CD14-positive monocyte (primary cell): ENCODE measurements around the gene INPP4A. TPM values are rescaled to one million over a fixed set of nuclear protein-coding genes. Genes with fewer than 3 reads are reported as not detected.

Source experiments
- DNase-seq, 3 donors: peaks; one replicate each; pipeline ENCODE4 v3.0.0-alpha.2; 2011 to 2022
- H2AFZ ChIP-seq: 2 replicates; pipeline ENCODE4 v1.6.0; 2012; ENCODE audit warnings: mild to moderate bottlenecking, low read depth, low read length, inconsistent platforms; ENCODE audit not compliant: insufficient read depth, poor library complexity, severe bottlenecking
- H3K27ac ChIP-seq, 2 donors: 1 replicate in 1 of 2; 2 replicates in 1 of 2; pipeline ENCODE4 v1.5.1; 2012 to 2013; ENCODE audit warnings: low read length in 2 of 2, control low read depth in 1 of 2, inconsistent platforms in 1 of 2, low read depth in 1 of 2, mild to moderate bottlenecking in 1 of 2
- H3K27me3 ChIP-seq, 2 donors: one replicate each; pipeline versions ENCODE4 v1.6.0 to v1.6.1; 2011 to 2013; ENCODE audit warnings: low read length in 2 of 2; ENCODE audit not compliant: control insufficient read depth in 2 of 2, insufficient read depth in 2 of 2
- H3K36me3 ChIP-seq, 2 donors: replicated peaks in 1 of 2; 1 replicate in 1 of 2; 2 replicates in 1 of 2; pipeline versions ENCODE4 v1.5.1 to v1.6.1; 2012 to 2013; ENCODE audit warnings: low read length in 2 of 2, control low read depth in 1 of 2, inconsistent platforms in 1 of 2, mild to moderate bottlenecking in 1 of 2; ENCODE audit not compliant: insufficient read depth in 2 of 2, control insufficient read depth in 1 of 2
- H3K4me1 ChIP-seq, 2 donors: 1 replicate in 1 of 2; 2 replicates in 1 of 2; pipeline versions ENCODE4 v1.5.1 to v1.6.1; 2012 to 2013; ENCODE audit warnings: low read length in 2 of 2, control low read depth in 1 of 2, inconsistent platforms in 1 of 2, mild to moderate bottlenecking in 1 of 2, moderate library complexity in 1 of 2; ENCODE audit not compliant: insufficient read depth in 2 of 2, control insufficient read depth in 1 of 2
- H3K4me2 ChIP-seq: replicated peaks from 2 replicates; pipeline ENCODE3; 2012; ENCODE audit warnings: low read length, moderate library complexity, mild to moderate bottlenecking; ENCODE audit not compliant: poor library complexity, severe bottlenecking; ENCODE audit errors: extremely low read depth
- H3K4me3 ChIP-seq, 3 experiments: fragments of 200-600 bp in 1 of 3; sonication (generic) in 1 of 3; replicated peaks in 1 of 3; 1 replicate in 2 of 3; 2 replicates in 1 of 3; pipeline ENCODE4 v1.5.1; 2011 to 2013; ENCODE audit warnings: low read length in 3 of 3, mild to moderate bottlenecking in 3 of 3, control low read depth in 2 of 3, low read depth in 2 of 3, inconsistent platforms in 1 of 3, moderate library complexity in 1 of 3
- H3K79me2 ChIP-seq: 2 replicates; pipeline ENCODE4 v1.6.0; 2012; ENCODE audit warnings: mild to moderate bottlenecking, control low read depth, inconsistent platforms, low read length, moderate library complexity; ENCODE audit not compliant: insufficient read depth
- H3K9ac ChIP-seq: 2 replicates; pipeline ENCODE4 v1.6.0; 2017; ENCODE audit warnings: low read length, mild to moderate bottlenecking; ENCODE audit not compliant: insufficient read depth, poor library complexity, severe bottlenecking
- H3K9me3 ChIP-seq, 2 donors: replicated peaks in 1 of 2; 1 replicate in 1 of 2; 2 replicates in 1 of 2; pipeline versions ENCODE4 v1.5.1 to v1.6.1; 2012 to 2013; ENCODE audit warnings: low read length in 2 of 2, control low read depth in 1 of 2; ENCODE audit not compliant: control insufficient read depth in 1 of 2, insufficient read depth in 1 of 2
- H4K20me1 ChIP-seq: 2 replicates; pipeline ENCODE4 v1.6.0; 2012; ENCODE audit warnings: mild to moderate bottlenecking, low read length, control low read depth, moderate library complexity; ENCODE audit not compliant: insufficient read depth
- H3K27ac Mint-ChIP-seq, 7 donors: one replicate each; pipeline ENCODE4 v1.8.0; 2020; ENCODE audit warnings: mild to moderate bottlenecking in 7 of 7, mixed read lengths in 7 of 7, moderate library complexity in 6 of 7, inconsistent platforms in 2 of 7
- H3K27me3 Mint-ChIP-seq, 3 donors: one replicate each; pipeline ENCODE4 v1.8.0; 2021 to 2022; ENCODE audit warnings: low read depth in 3 of 3, mild to moderate bottlenecking in 3 of 3, mixed read lengths in 3 of 3, moderate library complexity in 3 of 3, inconsistent platforms in 1 of 3
- H3K36me3 Mint-ChIP-seq, 2 donors: one replicate each; pipeline ENCODE4 v1.8.0; 2020; ENCODE audit warnings: mixed read lengths in 2 of 2, inconsistent platforms in 1 of 2, mild to moderate bottlenecking in 1 of 2
- H3K4me1 Mint-ChIP-seq: one replicate; pipeline ENCODE4 v1.8.0; 2020; ENCODE audit warnings: mild to moderate bottlenecking, mixed read lengths
- H3K4me3 Mint-ChIP-seq, 2 donors: one replicate each; pipeline ENCODE4 v1.8.0; 2020; ENCODE audit warnings: mild to moderate bottlenecking in 2 of 2, mixed read lengths in 2 of 2, moderate library complexity in 1 of 2
- H3K9me3 Mint-ChIP-seq, 7 donors: one replicate each; pipeline ENCODE4 v1.8.0; 2020 to 2022; ENCODE audit warnings: mixed read lengths in 7 of 7, mild to moderate bottlenecking in 6 of 7, moderate library complexity in 6 of 7, inconsistent platforms in 2 of 7
- CTCF ChIP-seq: fragments of 200-600 bp; IDR thresholded peaks from one replicate; pipeline ENCODE4 v1.8.0; 2022; ENCODE audit warnings: antibody characterized with exemption, mild to moderate bottlenecking
- whole genome bisulfite sequencing: methylation state at CpG from one replicate; pipeline ENCODE4 v1.1.5; 2013; ENCODE audit warnings: missing lambda C conversion rate; ENCODE audit not compliant: insufficient coverage; 5-methylcytosine and 5-hydroxymethylcytosine counted together
- intact Hi-C, 2 donors: fragments of 100-400 bp; cut with micrococcal nuclease; formaldehyde crosslinking; loops; one replicate each; pipeline versions ENCODE4 v1.15.0 to v1.15.1; 2023
- polyA plus RNA-seq, 3 donors: library from polyadenylated mRNA; depleted of rRNA in 1 of 3; unstranded in 2 of 3; stranded (reverse) in 1 of 3; fragments of 300-500 nt in 2 of 3; fragments of >200 nt in 1 of 3; fragmentation: Illumina TruSeq in 2 of 3; gene quantifications; 1 replicate in 2 of 3; 2 replicates in 1 of 3; pipeline ENCODE4 v1.2.3, GENCODE V29; 2012 to 2021

INPP4A gene
- polyA plus RNA-seq, 3 donors = 13.7 to 52.4 (median 20.7) TPM

GRCh38 chr2:98606431-98606830 is 161.8 kb downstream of the INPP4A start:
- Histone ChIP-seq H3K4me2 (no peak overlapping the region), H3K79me2 (peaks cover 62% of the 10 kb centered on the region), H3K36me3 (peaks cover 26 to 41% of the 10 kb centered on the region in 2 donors), H3K27ac (no peak overlapping the region), H3K27me3 (no peaks in the 10 kb centered on the region), H4K20me1 (peaks cover 21% of the 10 kb centered on the region), H2AFZ (no peak overlapping the region), H3K4me3 (no peak overlapping the region), H3K4me1 (peaks cover 31 to 33% of the 10 kb centered on the region in 2 donors), H3K9ac (no peak overlapping the region), H3K9me3 (no peaks in the 10 kb centered on the region)
- Mint-ChIP-seq H3K9me3 (no peaks in the 10 kb centered on the region), H3K36me3 (peaks cover 32 to 46% of the 10 kb centered on the region in 2 donors), H3K27ac (peak overlapping the region in 1 of 7 donors; percentile 58), H3K27me3 (no peaks in the 10 kb centered on the region), H3K4me3 (peak overlapping the region in 1 of 2 donors; percentile 5), H3K4me1 (peaks cover 45% of the 10 kb centered on the region)
- WGBS = over 99% methylated on average over 7 of the region's 7 CpGs
- no peak for DNase-seq
- intact Hi-C loops = loop anchor here (5.0 to 10.0 kb wide), 4 partner anchors 152 to 731 kb away; partner anchors contain the start of genes EIF5B (in 2 of the 2), TXNDC9 (in 2 of the 2), MITD1 (in 1 of the 2) and MRPL30 (in 1 of the 2)
- no peak for TF ChIP-seq CTCF

GRCh38 chr2:98607104-98607503 is 162.4 kb downstream of the INPP4A start:
- Histone ChIP-seq H3K27me3 (no peaks in the 10 kb centered on the region), H3K9ac (peak overlapping the region; percentile 98), H3K36me3 (peaks cover 23 to 40% of the 10 kb centered on the region in 2 donors), H2AFZ (peak overlapping the region; percentile 97), H3K4me2 (peak overlapping the region; percentile 90), H3K9me3 (no peaks in the 10 kb centered on the region), H3K27ac (peak overlapping the region in 1 of 2 donors; percentile 99), H4K20me1 (peaks cover 17% of the 10 kb centered on the region), H3K4me1 (peaks cover 31 to 33% of the 10 kb centered on the region in 2 donors), H3K79me2 (peaks cover 58% of the 10 kb centered on the region), H3K4me3 (peak overlapping the region; percentile 70 to 95 (median 95))
- H3K27me3 Mint-ChIP-seq = no peaks in the 10 kb centered on the region
- no CpG with 5 or more reads among the region's 6 CpGs for WGBS
- peaks cover 32 to 46% of the 10 kb centered on the region in 2 donors for H3K36me3 Mint-ChIP-seq
- H3K9me3 Mint-ChIP-seq = no peaks in the 10 kb centered on the region
- intact Hi-C loops = loop anchor here (5.0 to 10.0 kb wide), 4 partner anchors 152 to 730 kb away; partner anchors contain the start of genes EIF5B (in 2 of the 2), TXNDC9 (in 2 of the 2), MITD1 (in 1 of the 2) and MRPL30 (in 1 of the 2)
- peak overlapping the region; percentile 81 to 98 for H3K4me3 Mint-ChIP-seq
- peak overlapping the region; percentile 11 to 97 (median 94) for H3K27ac Mint-ChIP-seq
- peaks cover 47% of the 10 kb centered on the region for H3K4me1 Mint-ChIP-seq
- TF ChIP-seq CTCF = no peak
- DNase-seq = peak; percentile 29 to 60 (median 48)
